Suppressor macrophage treated with lipopolysaccharide for 1 hour (primary cell): ENCODE data around the gene FGF22.
A peak's percentile ranks its signal among the peaks of the same experiment; 100 is the strongest.

ENCODE experiments used
- DNase-seq, 3 donors: peaks; one replicate each; pipeline ENCODE4 v3.0.0-alpha.2; 2020 to 2022

Gene FGF22

GRCh38 chr19:681029-682019 lies 41.6 kb downstream of the FGF22 start:
- peak in 2 of 3 donors; percentile 98 to 99 for DNase-seq

DNA sequence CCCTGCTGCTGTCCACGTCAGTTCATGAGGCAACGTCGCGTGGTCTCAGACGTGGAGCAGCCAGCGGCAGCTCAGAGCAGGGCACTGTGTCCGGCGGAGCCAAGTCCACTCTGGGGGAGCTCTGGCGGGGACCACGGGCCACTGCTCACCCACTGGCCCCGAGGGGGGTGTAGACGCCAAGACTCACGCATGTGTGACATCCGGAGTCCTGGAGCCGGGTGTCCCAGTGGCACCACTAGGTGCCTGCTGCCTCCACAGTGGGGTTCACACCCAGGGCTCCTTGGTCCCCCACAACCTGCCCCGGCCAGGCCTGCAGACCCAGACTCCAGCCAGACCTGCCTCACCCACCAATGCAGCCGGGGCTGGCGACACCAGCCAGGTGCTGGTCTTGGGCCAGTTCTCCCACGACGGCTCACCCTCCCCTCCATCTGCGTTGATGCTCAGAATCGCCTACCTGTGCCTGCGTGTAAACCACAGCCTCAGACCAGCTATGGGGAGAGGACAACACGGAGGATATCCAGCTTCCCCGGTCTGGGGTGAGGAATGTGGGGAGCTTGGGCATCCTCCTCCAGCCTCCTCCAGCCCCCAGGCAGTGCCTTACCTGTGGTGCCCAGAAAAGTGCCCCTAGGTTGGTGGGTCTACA lies 43.1 kb downstream of the FGF22 start:
- no peak for DNase-seq

GRCh38 chr19:685454-685931 lies 45.8 kb downstream of the FGF22 start:
- DNase-seq = no peak

GRCh38 chr19:686589-687297 lies 47.1 kb downstream of the FGF22 start:
- DNase-seq = no peak

DNA sequence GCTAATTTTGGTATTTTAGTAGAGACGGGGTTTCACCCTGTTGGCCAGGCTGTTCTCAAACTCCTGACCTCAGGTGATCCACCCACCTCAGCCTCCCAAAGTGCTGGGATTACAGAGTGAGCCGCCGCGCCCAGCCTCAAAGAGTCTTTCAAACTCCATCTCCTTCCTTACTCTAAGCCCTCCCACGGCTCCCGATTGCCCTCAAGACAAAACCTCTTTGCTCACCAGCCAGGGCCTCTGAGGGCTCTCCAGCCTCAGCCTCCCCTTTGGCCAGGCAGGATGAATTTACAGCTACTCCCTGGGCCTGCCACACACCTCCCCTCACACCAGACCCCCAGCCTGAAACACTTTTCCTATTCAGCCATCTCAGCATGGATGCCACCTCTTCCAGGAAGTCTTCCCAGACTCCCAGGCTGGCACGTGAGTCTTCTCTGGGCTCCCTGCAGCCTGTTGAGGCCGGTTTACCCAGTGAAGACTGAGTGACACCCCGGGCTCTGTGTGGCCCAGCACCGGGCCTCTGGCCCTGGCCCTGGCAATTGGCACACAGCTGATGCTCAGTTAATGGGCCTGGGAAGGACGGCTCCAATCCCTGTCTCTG lies 48.0 kb downstream of the FGF22 start:
- DNase-seq = no peak

DNA sequence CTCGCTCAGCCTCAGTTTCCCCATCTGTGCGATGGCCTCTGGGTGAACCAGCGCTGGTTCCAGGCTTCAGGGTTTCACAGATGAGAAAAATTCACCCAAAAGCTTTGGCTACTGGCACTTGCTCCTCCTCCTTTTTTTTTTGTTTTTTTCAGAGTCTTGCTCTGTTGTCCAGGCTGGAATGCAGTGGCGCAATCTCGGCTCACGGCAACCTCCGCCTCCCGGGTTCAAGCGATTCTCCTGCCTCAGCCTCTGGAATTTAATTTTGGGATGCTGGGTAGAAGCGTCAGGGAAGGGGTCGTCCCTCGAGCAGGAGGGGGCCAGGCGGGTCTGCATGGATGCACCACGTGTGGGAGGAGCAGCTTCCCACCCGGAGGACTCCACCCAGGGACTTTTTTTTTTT lies 48.5 kb downstream of the FGF22 start:
- no peak for DNase-seq

GRCh38 chr19:688992-689391 lies 49.3 kb downstream of the FGF22 start:
- no peak for DNase-seq

DNA sequence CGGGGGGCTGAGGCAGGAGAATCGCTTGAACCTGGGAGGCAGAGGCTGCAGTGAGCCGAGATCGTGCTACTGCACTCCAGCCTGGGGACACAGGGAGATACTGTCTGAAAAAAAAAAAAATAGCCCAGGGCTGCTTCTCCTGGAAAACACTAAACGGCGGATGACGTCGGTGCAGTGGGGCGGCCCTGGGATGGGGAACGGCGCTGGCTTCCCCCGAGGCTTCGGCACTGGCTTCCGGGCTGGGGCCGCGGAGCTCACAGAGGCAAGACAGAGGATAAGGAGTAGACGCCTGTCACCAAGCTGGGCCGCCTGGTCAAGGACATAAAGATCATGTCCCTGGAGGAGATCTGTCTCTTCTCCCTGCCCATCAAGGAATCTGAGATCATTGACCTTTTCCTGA lies 50.5 kb downstream of the FGF22 start:
- no peak for DNase-seq
